GM18517 (cell line): ENCODE data around the gene PTPRC.

Experiments used
- ATAC-seq: cut with Tn5 transposase; IDR thresholded peaks from one replicate; pipeline ENCODE4 v1.9.1; 2021; ENCODE audit warnings: mild to moderate bottlenecking, moderate library complexity; ENCODE audit not compliant: unreplicated experiment

PTPRC gene

DNA sequence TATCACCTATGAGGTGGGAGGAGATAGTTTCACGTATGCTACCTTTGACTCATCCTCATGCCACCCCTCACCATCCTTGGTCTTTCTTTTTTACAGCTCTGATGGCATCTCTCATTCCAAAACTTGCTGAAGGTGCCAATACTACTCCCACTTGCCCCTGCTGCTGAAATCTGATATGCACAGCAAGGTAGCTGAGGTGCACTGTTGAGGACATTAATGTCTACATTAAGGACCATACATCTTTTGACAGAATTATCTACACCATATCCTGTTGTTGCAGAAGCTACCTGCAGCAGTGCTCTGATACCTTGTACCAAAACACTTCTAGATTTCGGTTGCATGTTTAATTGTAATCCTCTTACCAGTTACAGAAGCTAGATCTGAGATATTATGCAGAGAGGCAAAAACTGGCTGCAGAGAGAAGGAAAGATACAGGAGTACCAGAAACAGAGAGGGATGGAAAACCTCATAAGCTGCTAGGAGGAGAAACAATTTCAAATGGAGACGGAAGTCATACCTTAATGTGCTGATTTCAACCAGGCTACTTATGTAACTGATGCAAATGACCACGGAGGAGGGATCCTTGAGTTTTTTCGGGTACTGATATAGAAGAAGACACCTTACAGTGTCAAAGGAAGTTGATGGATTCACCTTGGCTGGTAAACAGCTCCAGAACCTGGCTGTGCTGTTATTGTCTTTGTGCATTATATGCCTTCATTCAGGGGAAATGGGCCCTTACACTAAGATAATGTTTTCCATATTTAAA lies 19.3 kb upstream of the PTPRC start:
- ATAC-seq, result no peak

DNA sequence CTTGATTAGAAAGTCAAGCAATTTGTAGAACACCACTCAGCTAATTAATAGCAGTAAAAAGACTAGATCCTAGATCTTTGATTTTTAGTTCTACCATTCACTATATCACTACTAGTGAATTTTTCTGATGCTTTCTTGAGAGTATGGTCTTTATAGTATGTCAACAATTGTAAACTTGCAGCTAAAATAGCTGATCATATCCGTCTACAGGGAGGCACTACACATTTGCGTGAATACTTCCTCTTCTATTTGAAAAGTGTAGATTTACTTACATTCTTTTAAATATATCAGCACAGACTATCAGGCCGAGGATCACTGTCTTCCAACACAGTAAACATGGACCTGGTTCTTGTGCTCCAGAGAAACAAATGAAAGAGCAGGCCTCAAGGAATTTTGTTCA lies 18.6 kb upstream of the PTPRC start:
- ATAC-seq, result no peak

DNA sequence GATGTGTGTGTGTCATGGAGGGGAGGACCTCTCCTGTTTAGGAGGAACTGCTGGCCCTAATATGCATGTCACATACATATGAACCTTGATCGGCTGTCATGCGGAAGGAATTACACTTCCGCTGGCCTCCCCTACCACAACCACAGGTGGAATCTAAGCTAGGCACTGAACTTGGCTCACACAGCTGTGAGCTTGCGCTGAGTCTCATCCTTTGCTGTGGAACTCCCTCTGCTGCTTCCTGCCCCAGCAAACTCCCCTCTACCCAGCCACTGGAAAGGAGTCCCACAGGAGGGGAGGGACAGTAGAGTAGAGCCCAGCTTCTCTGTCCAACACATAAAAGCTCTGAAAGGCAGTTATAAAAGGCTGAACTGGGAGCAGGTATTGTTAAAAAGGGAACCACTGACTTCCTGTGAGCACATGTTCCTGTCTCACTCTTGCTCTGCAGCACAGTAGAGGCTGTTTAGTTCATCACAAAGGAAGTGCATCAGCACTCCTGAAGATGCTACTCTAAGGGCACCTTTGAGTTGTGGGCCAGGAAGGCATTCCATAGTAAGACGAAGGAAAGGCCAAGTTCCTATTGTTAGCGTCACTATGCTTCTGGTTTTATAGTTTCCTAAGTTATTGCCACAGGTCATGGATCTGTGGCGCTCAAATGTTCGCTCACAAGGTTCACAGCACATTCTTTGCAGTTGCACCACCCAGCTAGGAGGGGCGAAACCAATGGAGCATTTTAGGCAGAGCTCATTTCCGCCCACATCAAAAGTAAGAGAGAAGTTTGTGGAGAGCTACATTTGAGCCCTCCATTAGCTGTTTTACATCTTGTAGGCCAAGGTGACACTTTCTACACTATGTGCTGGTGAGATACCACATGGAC lies 17.7 kb upstream of the PTPRC start:
- peak; percentile 68 for ATAC-seq

DNA sequence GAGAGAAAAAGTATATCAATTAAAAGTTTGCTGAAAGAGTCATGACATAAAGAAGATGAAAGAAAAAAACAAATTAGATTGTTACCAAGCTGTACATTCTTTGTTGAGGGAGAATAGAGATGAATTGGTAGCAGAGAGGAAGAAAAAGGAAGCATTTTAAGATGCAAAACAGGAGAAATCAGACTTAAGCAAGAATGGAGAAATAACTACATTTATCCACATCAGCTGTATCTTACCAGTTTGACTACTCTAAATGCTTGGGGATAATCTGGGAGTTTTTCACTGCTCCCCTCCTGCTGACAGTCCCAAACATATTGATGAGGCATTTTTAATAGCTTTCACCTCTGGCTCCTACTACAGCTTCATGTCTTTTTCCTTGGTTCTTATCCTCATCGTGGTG lies 16.8 kb upstream of the PTPRC start:
- no peak for ATAC-seq

DNA sequence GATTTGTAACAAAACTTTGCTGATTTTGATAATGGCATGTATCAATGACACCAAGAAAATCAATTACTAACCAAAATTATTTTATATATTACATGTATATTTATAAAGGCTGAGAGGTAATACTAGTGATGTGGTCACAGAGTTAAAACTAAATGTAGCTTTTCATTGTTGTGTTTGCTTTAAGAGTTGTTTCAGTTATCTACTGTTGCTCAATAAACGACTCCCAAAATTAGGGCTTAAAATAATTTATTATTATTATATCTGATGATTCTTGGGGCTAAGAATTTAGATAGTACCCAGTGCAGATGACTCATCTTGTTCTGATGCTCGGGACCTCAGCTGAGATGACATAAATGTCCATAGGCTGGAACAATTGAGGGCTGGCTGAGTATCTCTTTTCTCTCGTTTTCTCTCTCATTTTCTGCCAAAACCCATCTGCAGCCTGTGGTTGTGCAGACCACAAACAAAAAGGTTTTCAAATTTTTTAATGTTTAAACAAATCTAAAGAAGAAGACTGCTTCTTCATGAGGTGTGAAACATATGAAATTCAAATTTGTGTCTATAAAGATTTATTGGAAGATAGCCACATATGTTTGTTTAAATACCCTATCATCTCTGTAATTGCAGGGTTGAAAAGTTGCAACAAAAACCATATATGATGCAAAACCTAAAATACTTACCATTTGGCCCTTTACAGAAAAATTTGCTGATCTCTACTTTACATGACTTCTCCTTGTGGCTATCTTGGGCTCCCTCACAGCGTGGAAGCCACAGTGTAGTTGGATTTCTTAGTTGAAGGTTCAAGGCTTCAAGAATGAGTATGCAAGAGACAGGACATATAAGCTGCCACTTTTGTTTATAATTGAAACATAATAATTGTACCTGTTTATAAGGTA lies 14.8 kb upstream of the PTPRC start:
- no peak for ATAC-seq

DNA sequence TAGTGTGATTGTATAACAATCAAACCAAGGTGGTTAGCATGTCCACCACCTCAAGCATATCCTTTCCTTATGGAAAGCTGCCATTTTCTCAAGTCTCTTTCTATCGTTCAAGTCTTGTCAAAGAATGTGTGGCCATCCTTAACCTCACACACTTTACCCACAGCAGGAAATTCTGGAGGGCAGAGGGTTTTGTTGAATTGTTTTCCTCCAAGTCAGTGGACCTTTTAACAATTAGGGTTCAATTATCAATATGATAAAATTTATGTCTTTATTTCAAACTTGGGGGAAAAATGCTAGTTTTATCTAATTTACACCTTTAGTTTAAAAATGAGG lies 14.2 kb upstream of the PTPRC start:
- no peak for ATAC-seq

DNA sequence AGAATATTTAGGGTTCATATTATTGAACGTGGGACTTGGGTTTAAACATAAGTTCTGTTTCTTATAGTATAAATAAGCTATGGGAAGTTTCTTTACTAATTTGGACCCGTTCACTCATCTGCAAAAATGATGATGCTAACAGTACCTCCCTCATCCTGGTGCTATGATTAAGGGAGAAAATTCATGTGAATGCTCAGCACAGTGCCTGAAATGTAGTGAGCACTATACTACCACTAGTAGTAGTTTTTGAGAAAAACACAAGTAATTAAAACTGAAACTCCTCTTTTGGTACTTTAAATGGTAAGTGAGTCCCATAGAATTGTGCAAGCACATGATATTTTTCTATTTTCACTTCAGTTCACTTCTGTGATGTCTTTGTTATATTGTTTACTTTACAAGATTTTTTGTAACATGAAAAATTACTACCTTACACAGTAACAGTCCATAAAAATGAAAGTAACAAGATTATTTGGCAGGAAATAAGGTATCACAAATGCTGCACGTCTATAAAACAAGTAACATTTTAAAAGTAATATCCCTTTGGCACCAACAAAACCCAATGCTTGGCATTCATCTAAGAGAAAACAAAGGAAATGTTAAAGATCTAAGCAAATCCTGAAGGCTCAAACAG lies 11.3 kb upstream of the PTPRC start:
- ATAC-seq, result no peak

DNA sequence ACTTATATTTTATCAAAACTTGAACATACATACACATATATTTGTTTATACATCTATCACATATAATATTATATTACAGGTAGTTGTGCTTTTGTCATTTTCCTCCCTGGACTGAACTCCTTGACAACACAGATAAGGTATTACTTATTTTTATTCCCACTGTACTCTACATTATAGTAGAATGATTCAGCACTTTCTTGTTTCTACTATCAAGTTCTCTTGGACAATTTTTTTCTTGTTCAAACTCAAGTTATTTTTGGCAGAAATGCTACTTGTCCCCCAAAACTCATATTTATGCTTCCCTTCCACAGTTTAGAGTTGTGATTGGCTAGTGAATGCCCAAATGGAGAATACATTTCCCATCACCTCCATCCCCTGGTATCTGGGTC lies 10.8 kb upstream of the PTPRC start:
- no peak for ATAC-seq

DNA sequence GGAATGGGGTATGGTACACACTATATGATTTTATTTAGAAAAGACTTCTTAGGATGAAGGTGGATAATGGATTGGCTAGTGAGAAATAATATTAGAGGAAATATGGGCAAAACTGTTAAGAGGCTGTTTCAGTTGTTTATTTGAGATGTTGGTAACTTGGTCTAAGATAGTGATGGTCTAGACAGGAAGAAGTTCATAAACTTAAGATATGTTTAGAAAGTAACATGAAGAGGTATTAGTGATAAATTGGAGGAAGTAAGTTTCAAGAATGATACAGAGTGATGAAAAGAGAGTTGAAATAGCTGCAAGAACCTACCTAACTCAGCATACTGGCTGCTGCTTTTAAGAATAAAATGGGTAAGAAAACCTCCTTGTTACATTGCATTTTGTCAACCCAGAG lies 9.2 kb upstream of the PTPRC start:
- ATAC-seq, result no peak

DNA sequence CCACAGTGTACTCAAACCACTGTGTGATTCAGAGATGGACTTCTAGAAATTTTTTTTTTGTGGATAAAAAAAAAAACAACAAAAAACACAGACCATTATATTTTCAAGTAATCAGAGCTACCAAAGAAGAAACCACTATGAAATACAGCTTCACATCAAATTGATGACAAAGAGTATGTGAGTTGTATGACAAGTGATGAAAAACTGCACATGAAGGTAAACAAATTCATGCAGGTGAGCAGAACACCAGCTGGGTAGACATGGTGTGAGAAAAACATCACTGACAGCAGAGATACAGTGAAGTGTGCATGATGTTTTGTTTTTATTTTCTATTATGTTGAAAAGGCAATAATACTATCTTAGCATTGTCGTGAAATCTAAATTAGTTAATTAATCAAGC lies 8.0 kb upstream of the PTPRC start:
- ATAC-seq, result no peak

DNA sequence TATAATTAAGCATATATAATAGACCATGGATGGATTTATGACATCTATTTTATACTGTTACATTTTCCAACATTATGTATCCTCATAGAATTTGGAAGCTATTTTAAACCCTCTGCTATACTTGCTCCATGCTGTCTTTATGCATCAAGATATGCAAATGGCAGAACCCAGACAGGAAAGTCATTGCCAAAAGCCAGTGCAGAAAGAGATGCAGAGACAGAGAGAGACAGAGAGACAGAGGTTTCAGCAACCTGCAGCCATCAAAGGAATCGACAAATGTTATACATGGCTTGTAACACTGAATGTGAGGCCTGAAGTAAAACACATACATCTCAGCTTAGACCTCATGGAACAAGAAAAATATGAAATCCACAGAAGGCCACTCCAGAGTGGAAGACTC lies 7.5 kb upstream of the PTPRC start:
- ATAC-seq, result no peak

DNA sequence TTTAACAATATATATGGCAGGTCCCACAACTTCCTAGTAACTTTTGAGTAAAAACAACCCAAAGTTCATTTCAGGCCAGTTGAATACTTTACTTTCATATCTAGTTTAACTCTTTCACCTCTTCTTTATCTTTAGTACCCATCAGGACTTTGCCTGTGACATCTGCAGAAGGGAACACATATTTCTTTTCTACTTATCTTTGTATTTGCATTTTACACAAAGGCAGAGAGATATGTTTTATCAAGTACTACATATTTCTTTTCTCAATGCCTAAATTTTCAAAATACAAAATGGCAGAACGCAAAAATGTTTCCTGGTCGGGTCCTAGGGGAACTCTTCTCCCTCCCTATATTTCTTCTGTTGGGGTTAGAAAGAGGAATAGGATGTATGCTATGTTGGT lies 6.8 kb upstream of the PTPRC start:
- no peak for ATAC-seq

DNA sequence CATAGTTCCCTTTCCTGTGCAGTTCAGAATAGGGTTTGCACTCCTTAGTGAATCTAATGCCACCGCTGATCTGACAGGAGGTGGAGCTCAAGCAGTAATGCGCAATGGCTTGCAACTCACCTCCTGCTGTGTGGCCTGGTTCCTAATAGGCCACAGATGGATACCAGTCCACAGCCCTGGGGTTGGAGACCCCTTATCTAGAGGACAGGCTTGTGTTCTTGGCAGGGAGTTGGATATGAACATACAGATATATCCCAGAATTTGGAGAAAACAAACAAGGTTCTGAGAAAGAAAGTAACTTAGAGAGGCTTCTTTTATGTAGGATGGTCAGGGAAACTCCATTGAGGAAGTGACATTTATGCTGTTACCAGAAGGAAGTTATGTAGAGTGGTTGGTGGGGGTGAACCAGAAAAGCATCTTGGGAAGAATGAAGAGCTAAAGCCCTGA lies 5.1 kb upstream of the PTPRC start:
- no peak for ATAC-seq

DNA sequence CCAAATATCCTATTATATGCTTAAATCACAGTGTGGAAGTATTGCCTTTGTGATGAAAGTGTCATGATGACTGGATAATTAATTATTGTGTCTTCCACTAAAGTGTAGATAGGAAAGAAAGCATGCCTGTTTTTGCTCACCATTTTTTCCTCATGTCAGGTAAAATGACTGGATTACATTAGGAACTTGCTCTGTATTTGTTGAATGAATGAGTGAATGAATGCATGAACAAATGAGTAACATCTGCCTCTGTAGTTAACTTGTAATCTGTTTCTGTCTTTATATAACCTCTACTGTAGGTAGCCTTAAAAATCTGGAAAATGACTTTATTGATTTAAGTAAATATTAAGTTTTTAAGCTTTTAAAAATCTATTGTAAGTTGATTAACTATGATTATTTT lies 2.9 kb upstream of the PTPRC start:
- ATAC-seq, result no peak

DNA sequence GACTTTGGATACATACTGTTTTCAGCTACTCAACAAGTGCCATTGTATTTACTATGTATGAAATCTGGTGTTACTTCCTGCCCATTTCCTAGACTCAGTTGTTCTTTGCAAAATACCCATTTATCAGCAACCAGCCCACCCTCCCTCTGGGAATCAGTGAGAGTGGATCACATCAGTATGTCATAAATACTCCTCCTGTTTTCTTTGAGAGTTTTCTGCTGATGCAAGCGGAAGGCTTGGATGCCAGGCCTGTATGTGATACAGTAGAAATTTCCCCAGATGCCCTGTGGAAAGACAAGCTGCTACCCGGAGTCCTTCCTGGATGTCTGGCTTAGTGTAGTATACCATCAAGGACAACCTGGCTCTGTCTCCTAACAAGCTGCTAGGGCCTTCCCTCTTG lies 2.4 kb upstream of the PTPRC start:
- ATAC-seq, result no peak

DNA sequence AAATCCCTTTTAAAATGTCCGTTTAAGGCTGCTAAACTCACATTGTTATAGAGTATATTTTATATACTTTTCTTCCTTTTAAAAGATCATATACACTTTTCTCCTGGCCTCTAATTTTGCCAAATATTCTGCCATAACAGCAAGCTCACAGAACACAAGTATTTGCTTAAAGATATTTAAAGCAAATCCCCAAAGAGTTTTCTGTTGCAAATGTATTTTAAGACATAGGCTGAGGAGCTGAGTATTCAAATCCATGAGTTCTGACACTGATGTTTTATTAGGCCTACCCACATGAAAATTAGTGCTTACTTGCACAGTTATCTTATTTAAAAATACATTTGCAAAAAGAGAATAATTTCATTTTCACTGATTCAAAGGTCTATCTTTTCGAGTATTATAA lies 1.7 kb upstream of the PTPRC start:
- ATAC-seq, result no peak

DNA sequence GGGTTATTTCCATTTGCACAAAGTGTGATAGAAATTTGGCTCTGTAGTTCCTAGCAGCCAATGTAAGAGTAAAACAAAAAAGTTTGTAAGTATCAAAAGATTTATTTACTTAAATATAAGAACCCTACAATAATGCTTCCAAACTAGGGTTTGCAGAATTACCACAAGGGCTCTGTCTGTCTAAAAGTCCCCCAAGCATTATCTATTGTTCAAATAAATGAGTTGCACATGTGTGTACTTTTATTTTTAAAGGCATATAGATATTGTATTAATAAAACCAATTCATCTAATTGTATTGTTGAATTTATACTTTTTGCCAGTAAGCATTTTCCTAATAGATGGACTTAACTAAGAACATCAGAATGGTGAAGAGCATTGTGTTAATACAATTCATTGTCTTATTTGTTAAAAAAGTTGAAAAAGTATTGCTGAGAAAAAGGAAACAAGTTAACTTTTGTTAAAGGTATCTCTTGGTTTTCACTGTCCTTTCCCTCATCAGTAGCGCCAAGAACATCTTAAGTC lies 863 bp upstream of the PTPRC start:
- no peak for ATAC-seq

DNA sequence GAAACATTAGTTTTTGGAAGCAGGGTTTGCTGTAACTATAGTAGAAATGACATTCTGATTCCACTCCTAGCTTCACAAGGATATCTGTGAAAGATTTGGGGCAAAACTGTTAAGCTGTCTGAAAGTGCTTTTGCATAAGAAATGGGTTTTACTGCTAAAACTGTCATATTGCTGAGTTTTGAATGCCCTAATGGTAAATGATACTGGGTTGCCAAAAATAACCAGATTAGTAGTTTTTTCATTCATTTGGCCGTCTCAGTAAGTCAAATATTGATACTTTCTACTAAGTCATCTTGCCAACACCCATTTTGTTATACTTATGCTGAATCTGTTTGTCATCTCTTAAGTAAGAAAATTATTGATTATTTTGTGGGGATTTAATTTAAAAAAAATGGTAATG lies 399 bp upstream of the PTPRC start:
- ATAC-seq, result peak; percentile 28

DNA sequence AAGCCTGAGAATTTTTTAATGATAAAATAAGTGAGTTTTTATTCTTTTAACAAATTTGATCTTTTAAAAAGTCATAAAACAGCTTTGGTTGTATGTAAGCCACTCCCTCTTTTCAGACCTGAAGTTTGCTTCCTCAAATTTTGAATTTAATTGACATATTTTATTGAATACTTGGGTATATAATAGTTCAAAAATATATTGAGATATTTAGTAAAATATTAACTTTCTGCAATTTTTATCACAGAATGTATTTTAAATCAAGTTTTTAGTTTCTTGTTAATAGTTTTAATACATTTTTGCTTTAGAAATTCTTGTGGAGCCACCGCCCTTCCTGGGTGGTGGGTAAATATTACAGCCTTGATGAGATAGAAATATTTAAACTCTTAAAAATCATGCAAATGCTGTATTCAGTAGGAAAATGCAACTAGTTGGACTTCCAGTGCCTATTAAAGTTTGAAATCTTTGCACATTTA lies 867 bp downstream of the PTPRC start:
- no peak for ATAC-seq

DNA sequence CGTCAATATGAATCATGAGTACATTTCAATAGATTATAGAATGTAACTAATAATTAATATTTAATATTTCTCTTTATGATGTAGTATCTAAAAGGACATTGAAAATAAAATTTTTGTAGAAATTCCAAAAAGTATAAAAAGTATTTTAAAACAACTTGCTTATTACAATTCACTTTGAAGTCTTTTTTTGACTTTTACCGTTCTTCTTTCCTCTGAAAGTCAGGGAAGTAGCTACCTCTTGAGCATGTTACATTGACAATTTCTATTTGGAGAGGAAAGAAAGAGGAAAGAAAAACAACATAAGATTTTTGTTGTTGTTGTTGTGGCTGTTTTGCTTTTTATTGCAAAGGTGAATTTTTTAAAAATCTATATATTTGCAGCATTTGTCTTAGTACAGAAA lies 1.3 kb downstream of the PTPRC start:
- no peak for ATAC-seq

DNA sequence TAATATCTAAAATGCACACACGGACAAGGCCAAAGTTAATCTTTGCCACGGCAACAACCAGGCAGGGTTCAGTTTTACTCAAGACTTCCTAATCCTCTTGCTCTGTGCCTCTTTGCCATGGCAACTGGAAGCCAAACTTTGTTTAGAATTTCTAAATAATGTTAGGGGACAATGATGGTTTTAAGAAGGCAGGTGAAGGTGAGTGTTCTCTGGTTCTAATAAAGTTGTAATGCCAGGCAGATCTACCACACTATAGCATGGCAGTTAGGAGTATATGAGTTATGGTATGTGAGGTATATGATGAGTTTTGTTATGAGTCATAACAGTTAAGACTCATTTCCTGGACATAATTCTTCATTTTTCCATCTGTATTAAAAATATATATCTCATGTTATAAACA lies 2.7 kb downstream of the PTPRC start:
- peak; percentile 54 for ATAC-seq
